CD14-positive monocyte (primary cell): Measurements from ENCODE around the gene MXRA7. TPM values are rescaled to one million over a fixed set of nuclear protein-coding genes. Genes with fewer than 3 reads are reported as not detected.

ENCODE experiments used
- DNase-seq, 3 donors: peaks; one replicate each; pipeline ENCODE4 v3.0.0-alpha.2; 2011 to 2022
- H2AFZ ChIP-seq: 2 replicates; pipeline ENCODE4 v1.6.0; 2012; ENCODE audit warnings: mild to moderate bottlenecking, low read depth, low read length, inconsistent platforms; ENCODE audit not compliant: insufficient read depth, poor library complexity, severe bottlenecking
- H3K27ac ChIP-seq, 2 donors: 1 replicate in 1 of 2; 2 replicates in 1 of 2; pipeline ENCODE4 v1.5.1; 2012 to 2013; ENCODE audit warnings: low read length in 2 of 2, control low read depth in 1 of 2, inconsistent platforms in 1 of 2, low read depth in 1 of 2, mild to moderate bottlenecking in 1 of 2
- H3K27me3 ChIP-seq, 2 donors: one replicate each; pipeline versions ENCODE4 v1.6.0 to v1.6.1; 2011 to 2013; ENCODE audit warnings: low read length in 2 of 2; ENCODE audit not compliant: control insufficient read depth in 2 of 2, insufficient read depth in 2 of 2
- H3K36me3 ChIP-seq, 2 donors: replicated peaks in 1 of 2; 1 replicate in 1 of 2; 2 replicates in 1 of 2; pipeline versions ENCODE4 v1.5.1 to v1.6.1; 2012 to 2013; ENCODE audit warnings: low read length in 2 of 2, control low read depth in 1 of 2, inconsistent platforms in 1 of 2, mild to moderate bottlenecking in 1 of 2; ENCODE audit not compliant: insufficient read depth in 2 of 2, control insufficient read depth in 1 of 2
- H3K4me1 ChIP-seq, 2 donors: 1 replicate in 1 of 2; 2 replicates in 1 of 2; pipeline versions ENCODE4 v1.5.1 to v1.6.1; 2012 to 2013; ENCODE audit warnings: low read length in 2 of 2, control low read depth in 1 of 2, inconsistent platforms in 1 of 2, mild to moderate bottlenecking in 1 of 2, moderate library complexity in 1 of 2; ENCODE audit not compliant: insufficient read depth in 2 of 2, control insufficient read depth in 1 of 2
- H3K4me2 ChIP-seq: replicated peaks from 2 replicates; pipeline ENCODE3; 2012; ENCODE audit warnings: low read length, moderate library complexity, mild to moderate bottlenecking; ENCODE audit not compliant: poor library complexity, severe bottlenecking; ENCODE audit errors: extremely low read depth
- H3K4me3 ChIP-seq, 3 experiments: fragments of 200-600 bp in 1 of 3; sonication (generic) in 1 of 3; replicated peaks in 1 of 3; 1 replicate in 2 of 3; 2 replicates in 1 of 3; pipeline ENCODE4 v1.5.1; 2011 to 2013; ENCODE audit warnings: low read length in 3 of 3, mild to moderate bottlenecking in 3 of 3, control low read depth in 2 of 3, low read depth in 2 of 3, inconsistent platforms in 1 of 3, moderate library complexity in 1 of 3
- H3K79me2 ChIP-seq: 2 replicates; pipeline ENCODE4 v1.6.0; 2012; ENCODE audit warnings: mild to moderate bottlenecking, control low read depth, inconsistent platforms, low read length, moderate library complexity; ENCODE audit not compliant: insufficient read depth
- H3K9ac ChIP-seq: 2 replicates; pipeline ENCODE4 v1.6.0; 2017; ENCODE audit warnings: low read length, mild to moderate bottlenecking; ENCODE audit not compliant: insufficient read depth, poor library complexity, severe bottlenecking
- H3K9me3 ChIP-seq, 2 donors: replicated peaks in 1 of 2; 1 replicate in 1 of 2; 2 replicates in 1 of 2; pipeline versions ENCODE4 v1.5.1 to v1.6.1; 2012 to 2013; ENCODE audit warnings: low read length in 2 of 2, control low read depth in 1 of 2; ENCODE audit not compliant: control insufficient read depth in 1 of 2, insufficient read depth in 1 of 2
- H4K20me1 ChIP-seq: 2 replicates; pipeline ENCODE4 v1.6.0; 2012; ENCODE audit warnings: mild to moderate bottlenecking, low read length, control low read depth, moderate library complexity; ENCODE audit not compliant: insufficient read depth
- H3K27ac Mint-ChIP-seq, 7 donors: one replicate each; pipeline ENCODE4 v1.8.0; 2020; ENCODE audit warnings: mild to moderate bottlenecking in 7 of 7, mixed read lengths in 7 of 7, moderate library complexity in 6 of 7, inconsistent platforms in 2 of 7
- H3K27me3 Mint-ChIP-seq, 3 donors: one replicate each; pipeline ENCODE4 v1.8.0; 2021 to 2022; ENCODE audit warnings: low read depth in 3 of 3, mild to moderate bottlenecking in 3 of 3, mixed read lengths in 3 of 3, moderate library complexity in 3 of 3, inconsistent platforms in 1 of 3
- H3K36me3 Mint-ChIP-seq, 2 donors: one replicate each; pipeline ENCODE4 v1.8.0; 2020; ENCODE audit warnings: mixed read lengths in 2 of 2, inconsistent platforms in 1 of 2, mild to moderate bottlenecking in 1 of 2
- H3K4me1 Mint-ChIP-seq: one replicate; pipeline ENCODE4 v1.8.0; 2020; ENCODE audit warnings: mild to moderate bottlenecking, mixed read lengths
- H3K4me3 Mint-ChIP-seq, 2 donors: one replicate each; pipeline ENCODE4 v1.8.0; 2020; ENCODE audit warnings: mild to moderate bottlenecking in 2 of 2, mixed read lengths in 2 of 2, moderate library complexity in 1 of 2
- H3K9me3 Mint-ChIP-seq, 7 donors: one replicate each; pipeline ENCODE4 v1.8.0; 2020 to 2022; ENCODE audit warnings: mixed read lengths in 7 of 7, mild to moderate bottlenecking in 6 of 7, moderate library complexity in 6 of 7, inconsistent platforms in 2 of 7
- WGBS: methylation state at CpG from one replicate; pipeline ENCODE4 v1.1.5; 2013; ENCODE audit warnings: missing lambda C conversion rate; ENCODE audit not compliant: insufficient coverage; 5-methylcytosine and 5-hydroxymethylcytosine counted together
- intact Hi-C, 2 donors: fragments of 100-400 bp; cut with micrococcal nuclease; formaldehyde crosslinking; loops; one replicate each; pipeline versions ENCODE4 v1.15.0 to v1.15.1; 2023
- polyA plus RNA-seq, 3 donors: library from polyadenylated mRNA; depleted of rRNA in 1 of 3; unstranded in 2 of 3; stranded (reverse) in 1 of 3; fragments of 300-500 nt in 2 of 3; fragments of >200 nt in 1 of 3; fragmentation: Illumina TruSeq in 2 of 3; gene quantifications; 1 replicate in 2 of 3; 2 replicates in 1 of 3; pipeline ENCODE4 v1.2.3, GENCODE V29; 2012 to 2021
- TF ChIP-seq, protein P1 (sequence below): fragments of 200-600 bp; IDR thresholded peaks from one replicate; pipeline ENCODE4 v1.8.0; 2022; ENCODE audit warnings: antibody characterized with exemption, mild to moderate bottlenecking

Gene MXRA7
- polyA plus RNA-seq, 3 donors = 0.13 to 0.81 (median 0.30) TPM

GRCh38 chr17:76727745-76728456 lies 17.1 kb upstream of the MXRA7 start:
- peaks cover 62% of the 10 kb centered on the region for H4K20me1 ChIP-seq
- H3K36me3 Mint-ChIP-seq = peaks cover 40 to 60% of the 10 kb centered on the region in 2 donors
- intact Hi-C loops = loop anchor here (1.0 to 10.0 kb wide), 3 partner anchors 7 to 56 kb away; no protein-coding TSS in a partner anchor
- H3K4me2 ChIP-seq = peak overlapping the region; percentile 86
- peak overlapping the region; percentile 98 for H3K9ac ChIP-seq
- peaks cover 28 to 54% of the 10 kb centered on the region in 2 donors for H3K36me3 ChIP-seq
- no peak overlapping the region for H2AFZ ChIP-seq
- 73% methylated on average over 15 of the region's 18 CpGs for WGBS
- H3K27me3 Mint-ChIP-seq = peaks cover 0 to 2% (median 0%) of the 10 kb centered on the region in 3 donors
- H3K4me3 Mint-ChIP-seq = peak overlapping the region; percentile 88 to 92
- H3K27ac ChIP-seq = peak overlapping the region; percentile 98
- peaks cover 89% of the 10 kb centered on the region for H3K79me2 ChIP-seq
- no peaks in the 10 kb centered on the region for H3K27me3 ChIP-seq
- peak overlapping the region; percentile 62 to 92 (median 91) for H3K4me3 ChIP-seq
- H3K9me3 ChIP-seq = no peaks in the 10 kb centered on the region
- H3K27ac Mint-ChIP-seq = peak overlapping the region; percentile 91 to 98 (median 97)
- DNase-seq = peak in 1 of 3 donors; percentile 25
- peaks cover 43% of the 10 kb centered on the region for H3K4me1 Mint-ChIP-seq
- TF ChIP-seq, protein P1, sequence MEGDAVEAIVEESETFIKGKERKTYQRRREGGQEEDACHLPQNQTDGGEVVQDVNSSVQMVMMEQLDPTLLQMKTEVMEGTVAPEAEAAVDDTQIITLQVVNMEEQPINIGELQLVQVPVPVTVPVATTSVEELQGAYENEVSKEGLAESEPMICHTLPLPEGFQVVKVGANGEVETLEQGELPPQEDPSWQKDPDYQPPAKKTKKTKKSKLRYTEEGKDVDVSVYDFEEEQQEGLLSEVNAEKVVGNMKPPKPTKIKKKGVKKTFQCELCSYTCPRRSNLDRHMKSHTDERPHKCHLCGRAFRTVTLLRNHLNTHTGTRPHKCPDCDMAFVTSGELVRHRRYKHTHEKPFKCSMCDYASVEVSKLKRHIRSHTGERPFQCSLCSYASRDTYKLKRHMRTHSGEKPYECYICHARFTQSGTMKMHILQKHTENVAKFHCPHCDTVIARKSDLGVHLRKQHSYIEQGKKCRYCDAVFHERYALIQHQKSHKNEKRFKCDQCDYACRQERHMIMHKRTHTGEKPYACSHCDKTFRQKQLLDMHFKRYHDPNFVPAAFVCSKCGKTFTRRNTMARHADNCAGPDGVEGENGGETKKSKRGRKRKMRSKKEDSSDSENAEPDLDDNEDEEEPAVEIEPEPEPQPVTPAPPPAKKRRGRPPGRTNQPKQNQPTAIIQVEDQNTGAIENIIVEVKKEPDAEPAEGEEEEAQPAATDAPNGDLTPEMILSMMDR = no peak
- H3K4me1 ChIP-seq = peaks cover 31 to 33% of the 10 kb centered on the region in 2 donors
- peaks cover 0 to 2% (median 0%) of the 10 kb centered on the region in 7 donors for H3K9me3 Mint-ChIP-seq

GRCh38 chr17:76726776-76727718 lies 16.3 kb upstream of the MXRA7 start, which contains the start of gene METTL23:
TSS of gene METTL23 (plus strand) at chr17:76726839. CDS start at chr17:76729711, 2,872 bp downstream.
- peaks cover 40 to 61% of the 10 kb centered on the region in 2 donors for H3K36me3 Mint-ChIP-seq
- peaks cover 31 to 53% of the 10 kb centered on the region in 2 donors for H3K36me3 ChIP-seq
- peaks cover 0 to 2% (median 0%) of the 10 kb centered on the region in 3 donors for H3K27me3 Mint-ChIP-seq

More at GRCh38 chr17:76726776-76727718, 16.3 kb upstream of the MXRA7 start, which contains the start of gene METTL23:
- peak within 1 kb of the TSS; percentile 94 to 98 (median 97) for H3K27ac Mint-ChIP-seq
- H3K4me3 Mint-ChIP-seq = peak within 1 kb of the TSS; percentile 92 to 95
- DNase-seq = peak; percentile 69 to 77 (median 74)
- H3K4me1 Mint-ChIP-seq = peaks cover 40% of the 10 kb centered on the region
- peak within 1 kb of the TSS; percentile 59 for H2AFZ ChIP-seq
- intact Hi-C loops = loop anchor here (1.0 to 10.0 kb wide), 4 partner anchors 8 to 55 kb away; partner anchors contain the start of gene SRSF2 (in 1 of the 2)
- no peaks in the 10 kb centered on the region for H3K9me3 ChIP-seq
- under 1% methylated on average over 57 of the region's 71 CpGs for WGBS
- TF ChIP-seq, protein P1 = peak; percentile 93
- peak within 1 kb of the TSS; percentile 98 for H3K27ac ChIP-seq
- H3K4me1 ChIP-seq = peaks cover 31 to 32% of the 10 kb centered on the region in 2 donors
- no peaks in the 10 kb centered on the region for H3K27me3 ChIP-seq
- peaks cover 0 to 2% (median 0%) of the 10 kb centered on the region in 7 donors for H3K9me3 Mint-ChIP-seq
- H3K79me2 ChIP-seq = peaks cover 87% of the 10 kb centered on the region
- H3K9ac ChIP-seq = peak within 1 kb of the TSS; percentile 98
- H3K4me3 ChIP-seq = peak within 1 kb of the TSS; percentile 91 to 97 (median 92)
- peak within 1 kb of the TSS; percentile 86 for H3K4me2 ChIP-seq
- H4K20me1 ChIP-seq = peaks cover 62% of the 10 kb centered on the region
